Measurements from ENCODE around the gene IL10RB. TPM values are rescaled to one million over a fixed set of nuclear protein-coding genes. Genes with fewer than 3 reads are reported as not detected.

The IL10RB gene
- total and polyA plus RNA-seq, 2 of the 13 experiments (the other 11 are each of a cell fraction or from before 2014, with no cell fraction given): 17.4 to 18.2 TPM

- no peak for TF ChIP-seq IKZF4 (CRISPR knock-in tag; IDR thresholded peaks at IDR 0.05; ENCODE audit: borderline replicate concordance, low read depth, not compliant biosample characterization)
- peak; percentile 53; the same call in 1 of the 2 replicates for TF ChIP-seq SPEN (CRISPR knock-in tag; IDR thresholded peaks at IDR 0.05; ENCODE audit: low read depth)
- 0 out of 2 replicates have a peak, but pooled peaks have one; percentile 56 for TF ChIP-seq GATAD2A (CRISPR knock-in tag; IDR thresholded peaks at IDR 0.05)
- TF ChIP-seq DNMT1 (CRISPR knock-in tag; IDR thresholded peaks at IDR 0.05): no peak
- peak; percentile 81 for TF ChIP-seq ARID3A (IDR thresholded peaks at IDR 0.05; ENCODE audit: low read depth, low read length)
- TF ChIP-seq ZKSCAN8 (CRISPR knock-in tag; IDR thresholded peaks at IDR 0.05; ENCODE audit: borderline replicate concordance): no peak
These were observed 20.8 kb upstream of the IL10RB start (continued) for GRCh38 chr21:33245289-33245918.

- H3K4me2 ChIP-seq (ENCODE audit: low read depth, low read length): no peak overlapping the region
- H3K27me3 ChIP-seq (ENCODE audit: control insufficient read depth in 1 of 2, insufficient read depth in 2 of 2, low read length in 2 of 2): no peaks in the 10 kb centered on the region
- no peak for DNase-seq (ENCODE audit: low spot score)
- no TSS peak for BruUV-seq (replicated peaks)
- H3K27ac ChIP-seq (ENCODE audit: extremely low read length, insufficient read depth, low read length): peak overlapping the region; percentile 24
- no peak for ATAC-seq
- no peak overlapping the region for H3K9ac ChIP-seq (ENCODE audit: insufficient read depth, low read depth, low read length)
- in situ Hi-C loops (cut with HindIII; ENCODE audit: extremely low pct_ligation_motif_present, low pct_unique_long_range_greater_than_20kb) (no loop called here), intact Hi-C loops (cut with micrococcal nuclease; ENCODE audit: unreplicated experiment) (no loop called here)
- CTCF ChIA-PET (ENCODE audit: low intra/inter-chr PET ratio, low total read pairs): no interaction called here
- TF ChIP-seq PREB (CRISPR knock-in tag; IDR thresholded peaks at IDR 0.05) (no peak), ZNF260 (CRISPR knock-in tag; IDR thresholded peaks at IDR 0.05; ENCODE audit: borderline replicate concordance, low read depth) (no peak)
- no peak for FAIRE-seq
- WGBS (ENCODE audit: low lambda C conversion rate): 100% methylated on average over 5 of the region's 5 CpGs
- peaks cover 6 to 53% of the 10 kb centered on the region in 2 experiments for H3K36me3 ChIP-seq (replicated peaks in 1 of 2; ENCODE audit: control insufficient read depth in 1 of 2, insufficient read depth in 2 of 2, low read length in 2 of 2)
- no peak overlapping the region for H2AFZ ChIP-seq (ENCODE audit: low read length)
- H3K79me2 ChIP-seq (ENCODE audit: insufficient read depth, low read length): no peaks in the 10 kb centered on the region
- no peaks in the 10 kb centered on the region for H3K9me3 ChIP-seq (ENCODE audit: low read length)
- peaks cover 24% of the 10 kb centered on the region for H3K4me1 ChIP-seq (ENCODE audit: insufficient read depth, low read length)
- H4K20me1 ChIP-seq (ENCODE audit: insufficient read depth, low read length): no peaks in the 10 kb centered on the region
- POLR2A ChIA-PET: no interaction called here
- no peak overlapping the region for H3K4me3 ChIP-seq (replicated peaks in 1 of 3; ENCODE audit: insufficient read depth in 1 of 3, low read depth in 2 of 3, low read length in 3 of 3)
These were observed 19.7 kb upstream of the IL10RB start for GRCh38 chr21:33246506-33246905.
